Keratinocyte (primary cell): ENCODE results near the gene SELE. TPM values are rescaled to one million over a fixed set of nuclear protein-coding genes. Genes with fewer than 3 reads are reported as not detected.

Experiments used
- DNase-seq: peaks from one replicate; pipeline ENCODE4 v3.0.0-alpha.2; 2011; ENCODE audit warnings: low read depth, missing footprints, low spot score
- FAIRE-seq: peaks from 2 replicates; lab custom pipeline; 2011; peaks lifted over from hg19 to GRCh38; lab: Jason Lieb, UNC
- H2AFZ ChIP-seq: 2 replicates; pipeline ENCODE4 v1.6.0; 2012; ENCODE audit warnings: low read length, control low read depth, inconsistent platforms; ENCODE audit not compliant: control insufficient read depth
- H3K27ac ChIP-seq: 2 replicates; pipeline ENCODE4 v1.5.1; 2011; ENCODE audit warnings: low read length; ENCODE audit not compliant: control insufficient read depth, insufficient read depth
- H3K27me3 ChIP-seq: 3 replicates; pipeline ENCODE4 v1.6.0; 2011; ENCODE audit warnings: low read length; ENCODE audit not compliant: control insufficient read depth, insufficient read depth; ENCODE audit errors: extremely low read depth
- H3K36me3 ChIP-seq, 2 experiments: 2 replicates in 1 of 2; 3 replicates in 1 of 2; pipeline ENCODE4 v1.5.1; 2011; ENCODE audit warnings: low read length in 2 of 2, mild to moderate bottlenecking in 1 of 2; ENCODE audit not compliant: control insufficient read depth in 2 of 2, insufficient read depth in 2 of 2; ENCODE audit errors: extremely low read depth in 1 of 2
- H3K4me1 ChIP-seq: 3 replicates; pipeline ENCODE4 v1.5.1; 2011; ENCODE audit warnings: low read length; ENCODE audit not compliant: control insufficient read depth, insufficient read depth; ENCODE audit errors: extremely low read depth
- H3K4me2 ChIP-seq: 3 replicates; pipeline ENCODE4 v1.6.0; 2011; ENCODE audit warnings: low read depth, low read length; ENCODE audit not compliant: control insufficient read depth, insufficient read depth; ENCODE audit errors: extremely low read depth
- H3K4me3 ChIP-seq, 3 experiments: fragments of 200-600 bp in 1 of 3; sonication (generic) in 1 of 3; 2 replicates in 2 of 3; 3 replicates in 1 of 3; pipeline ENCODE4 v1.5.1; 2011 to 2016; ENCODE audit warnings: low read length in 3 of 3, mild to moderate bottlenecking in 3 of 3, control low read depth in 2 of 3, inconsistent platforms in 1 of 3, low read depth in 1 of 3, mixed read lengths in 1 of 3, mixed run types in 1 of 3, moderate library complexity in 1 of 3; ENCODE audit not compliant: control insufficient read depth in 2 of 3, insufficient read depth in 2 of 3; ENCODE audit errors: extremely low read depth in 1 of 3
- H3K79me2 ChIP-seq: 2 replicates; pipeline ENCODE4 v1.6.0; 2012; ENCODE audit warnings: low read length; ENCODE audit not compliant: control insufficient read depth, insufficient read depth
- H3K9ac ChIP-seq: 3 replicates; pipeline ENCODE4 v1.6.0; 2011; ENCODE audit warnings: low read length; ENCODE audit not compliant: control insufficient read depth, insufficient read depth; ENCODE audit errors: extremely low read depth
- H3K9me1 ChIP-seq: 3 replicates; pipeline ENCODE4 v1.6.0; 2011; ENCODE audit warnings: low read length; ENCODE audit not compliant: control insufficient read depth, insufficient read depth; ENCODE audit errors: extremely low read depth
- H3K9me3 ChIP-seq: 2 replicates; pipeline ENCODE4 v1.5.1; 2012; ENCODE audit warnings: low read depth, low read length; ENCODE audit not compliant: control insufficient read depth
- H4K20me1 ChIP-seq: 3 replicates; pipeline ENCODE4 v1.6.0; 2011; ENCODE audit warnings: low read length; ENCODE audit not compliant: control insufficient read depth, insufficient read depth; ENCODE audit errors: extremely low read depth
- CTCF ChIP-seq, 3 experiments: IDR thresholded peaks in 1 of 3; conservative IDR thresholded peaks in 1 of 3; optimal IDR thresholded peaks in 1 of 3; 2 replicates in 2 of 3; 3 replicates in 1 of 3; pipeline versions ENCODE3 to v1.5.1; 2011; ENCODE audit warnings: low read length in 3 of 3, mild to moderate bottlenecking in 3 of 3, moderate library complexity in 2 of 3, control low read depth in 1 of 3, inconsistent platforms in 1 of 3; ENCODE audit not compliant: insufficient read depth in 2 of 3; ENCODE audit errors: extremely low read depth in 1 of 3
- EZH2 ChIP-seq: IDR thresholded peaks from one replicate; pipeline ENCODE4 v1.6.1; 2012; ENCODE audit warnings: inconsistent platforms, mild to moderate bottlenecking, low read length, moderate library complexity
- dilution Hi-C: fragments of 300-500 bp; cut with MboI; formaldehyde crosslinking; loops from one replicate; pipeline ENCODE4 v1.7.0; 2020; ENCODE audit warnings: low sequenced_read_pairs; ENCODE audit not compliant: extremely low pct_ligation_motif_present
- polyA plus RNA-seq, 5 experiments: library from polyadenylated mRNA; depleted of rRNA in 3 of 5; stranded (reverse) in 3 of 5; stranded (forward) in 1 of 5; unstranded in 1 of 5; fragments of >200 nt; gene quantifications; 1 replicate in 1 of 5; 2 replicates in 3 of 5; 3 replicates in 1 of 5; pipeline versions ENCODE4 v1.2.1 to v1.2.3, GENCODE V29; 2011 to 2012; ENCODE audit warnings: missing spikeins in 2 of 5, low read depth in 1 of 5, low replicate concordance in 1 of 5

The SELE gene
- polyA plus RNA-seq, 1 donor (not counting 4 experiments of a cell fraction or from before 2014, with no cell fraction given): not detected

- Histone ChIP-seq H3K4me1 (no peaks in the 10 kb centered on the region), H3K27ac (no peak overlapping the region), H3K4me3 (no peak overlapping the region), H2AFZ (no peak overlapping the region), H3K27me3 (no peaks in the 10 kb centered on the region), H3K9me1 (no peaks in the 10 kb centered on the region), H4K20me1 (no peaks in the 10 kb centered on the region), H3K9ac (no peak overlapping the region), H3K36me3 (no peaks in the 10 kb centered on the region), H3K4me2 (no peak overlapping the region), H3K79me2 (no peaks in the 10 kb centered on the region), H3K9me3 (no peaks in the 10 kb centered on the region)
- dilution Hi-C loops: no loop called here
- no peak for TF ChIP-seq EZH2
- no peak for TF ChIP-seq CTCF (optimal IDR thresholded peaks at IDR 0.05 in 1 of 3, IDR thresholded peaks at IDR 0.05 in 1 of 3, conservative IDR thresholded peaks at IDR 0.05 in 1 of 3; ENCODE audit: extremely low read depth in 1 of 3, insufficient read depth in 2 of 3, low read length in 3 of 3)
- no peak for DNase-seq
- FAIRE-seq: no peak
These were observed 8.0 kb upstream of the SELE start for GRCh38 chr1:169741666-169742394.

GRCh38 chr1:169739980-169740379 is 6.1 kb upstream of the SELE start:
- Histone ChIP-seq H3K4me2 (no peak overlapping the region), H3K27ac (no peak overlapping the region), H3K27me3 (no peaks in the 10 kb centered on the region), H3K36me3 (no peaks in the 10 kb centered on the region), H3K79me2 (no peaks in the 10 kb centered on the region), H4K20me1 (no peaks in the 10 kb centered on the region), H3K4me1 (no peaks in the 10 kb centered on the region), H3K9me3 (no peaks in the 10 kb centered on the region), H3K9ac (no peak overlapping the region), H3K9me1 (no peaks in the 10 kb centered on the region), H3K4me3 (no peak overlapping the region), H2AFZ (no peak overlapping the region)
- FAIRE-seq (no peak), DNase-seq (no peak)
- TF ChIP-seq CTCF (optimal IDR thresholded peaks at IDR 0.05 in 1 of 3, IDR thresholded peaks at IDR 0.05 in 1 of 3, conservative IDR thresholded peaks at IDR 0.05 in 1 of 3; ENCODE audit: extremely low read depth in 1 of 3, insufficient read depth in 2 of 3, low read length in 3 of 3): no peak
- no peak for TF ChIP-seq EZH2
- dilution Hi-C loops: no loop called here
